HCT116 (cell line): ENCODE data around the gene PDE4B. TPM values are rescaled to one million over a fixed set of nuclear protein-coding genes. Genes with fewer than 3 reads are reported as not detected.

Experiments used
- ATAC-seq: fragments of 200-7000 bp; cut with Tn5 transposase; 2 replicates; pipeline ENCODE4 v1.9.1; 2020; ENCODE audit warnings: mild to moderate bottlenecking, moderate library complexity
- BruUV-seq: library from RNA; stranded (reverse); fragments of 400-500 nt; replicated peaks from 2 replicates; lab custom pipeline; 2021; lab: Mats Ljungman, UMichigan
- CTCF ChIA-PET: fragments of 300-600 bp; sonication (Branson Sonifier 250); formaldehyde crosslinking; loops from one replicate; lab custom pipeline; 2021; ENCODE audit warnings: antibody characterized with exemption; lab: Charles Lee
- POLR2A ChIA-PET: fragments of 300-600, 350-600 bp; sonication (Branson Sonifier 250); formaldehyde crosslinking; loops from one replicate; lab custom pipeline; 2021; ENCODE audit warnings: antibody characterized with exemption; lab: Charles Lee
- RAD21 ChIA-PET, 2 experiments: fragments of 300-600 bp; sonication (Branson Sonifier 250); formaldehyde crosslinking; loops; one replicate each; lab custom pipeline; 2023; ENCODE audit warnings: low total read pairs in 2 of 2; ENCODE audit not compliant: uncharacterized antibody in 2 of 2, unreplicated experiment in 2 of 2, low non-redundant PET in 1 of 2; lab: Charles Lee
- DNase-seq: peaks from one replicate; pipeline ENCODE4 v3.0.0-alpha.2; 2010; ENCODE audit warnings: low read depth, low spot score
- H2AFZ ChIP-seq: fragments of 200-600 bp; shearing (Covaris generic), sonication (generic); 2 replicates; pipeline ENCODE4 v1.6.1; 2017; ENCODE audit warnings: low read depth, mixed run types, mixed read lengths, antibody characterized with exemption, low read length; ENCODE audit not compliant: poor library complexity, severe bottlenecking
- H3K27ac ChIP-seq: 2 replicates; pipeline ENCODE4 v1.5.1; 2012; ENCODE audit warnings: low read depth, low read length
- H3K27me3 ChIP-seq: fragments of 200-600 bp; sonication (generic); 2 replicates; pipeline ENCODE4 v1.6.1; 2016; ENCODE audit warnings: mixed run types, low read length, mixed read lengths; ENCODE audit not compliant: insufficient read depth
- H3K36me3 ChIP-seq, 2 experiments: fragments of 200-500 bp in 1 of 2; fragments of 200-600 bp in 1 of 2; sonication (Bioruptor generic) in 1 of 2; sonication (generic) in 1 of 2; 2 replicates each; pipeline versions ENCODE4 v1.5.1 to v1.6.1; 2014 to 2016; ENCODE audit warnings: low read length in 2 of 2, inconsistent platforms in 1 of 2, mixed read lengths in 1 of 2, mixed run types in 1 of 2; ENCODE audit not compliant: insufficient read depth in 2 of 2, control insufficient read depth in 1 of 2
- H3K4me1 ChIP-seq, 2 experiments: fragments of 200-600 bp in 1 of 2; sonication (generic) in 1 of 2; 2 replicates each; pipeline versions ENCODE4 v1.5.1 to v1.6.1; 2012 to 2017; ENCODE audit warnings: low read length in 2 of 2, inconsistent platforms in 1 of 2, mild to moderate bottlenecking in 1 of 2, mixed read lengths in 1 of 2, mixed run types in 1 of 2, moderate library complexity in 1 of 2; ENCODE audit not compliant: insufficient read depth in 2 of 2, control insufficient read depth in 1 of 2
- H3K4me2 ChIP-seq: fragments of 200-600 bp; sonication (generic); 2 replicates; pipeline ENCODE4 v1.6.1; 2017; ENCODE audit warnings: mixed run types, low read length, mixed read lengths
- H3K4me3 ChIP-seq, 2 experiments: fragments of 200-600 bp in 1 of 2; sonication (generic) in 1 of 2; replicated peaks in 1 of 2; 2 replicates each; pipeline ENCODE4 v1.5.1; 2011 to 2016; ENCODE audit warnings: low read length in 2 of 2, control low read depth in 1 of 2, low read depth in 1 of 2, mild to moderate bottlenecking in 1 of 2, mixed read lengths in 1 of 2, mixed run types in 1 of 2
- H3K79me2 ChIP-seq: fragments of 200-600 bp; sonication (generic); 2 replicates; pipeline ENCODE4 v1.6.1; 2017; ENCODE audit warnings: mild to moderate bottlenecking, mixed run types, low read length, moderate library complexity, mixed read lengths; ENCODE audit not compliant: insufficient read depth
- H3K9ac ChIP-seq: fragments of 200-600 bp; sonication (generic); 2 replicates; pipeline ENCODE4 v1.6.1; 2016; ENCODE audit warnings: low read length, mixed read lengths
- H3K9me2 ChIP-seq: fragments of 200-600 bp; sonication (generic), shearing (Covaris generic); 2 replicates; pipeline ENCODE4 v1.6.1; 2017; ENCODE audit warnings: mixed run types, mild to moderate bottlenecking, moderate library complexity; ENCODE audit not compliant: insufficient read depth
- H3K9me3 ChIP-seq, 2 experiments: fragments of 200-500 bp in 1 of 2; fragments of 200-600 bp in 1 of 2; sonication (Bioruptor generic) in 1 of 2; sonication (generic) in 1 of 2; 2 replicates each; pipeline ENCODE4 v1.6.1; 2014 to 2017; ENCODE audit warnings: low read length in 2 of 2, mixed read lengths in 2 of 2, inconsistent platforms in 1 of 2, low read depth in 1 of 2, mild to moderate bottlenecking in 1 of 2, mixed run types in 1 of 2, moderate library complexity in 1 of 2; ENCODE audit not compliant: control insufficient read depth in 1 of 2, insufficient read depth in 1 of 2
- H4K20me1 ChIP-seq: fragments of 200-600 bp; sonication (generic), shearing (Covaris generic); 2 replicates; pipeline ENCODE4 v1.6.1; 2017; ENCODE audit warnings: mixed run types, mild to moderate bottlenecking, moderate library complexity; ENCODE audit not compliant: insufficient read depth
- CEBPB ChIP-seq: IDR thresholded peaks from 2 replicates; pipeline ENCODE4 v1.6.1; 2012; ENCODE audit warnings: low read depth
- ELF1 ChIP-seq: IDR thresholded peaks from 2 replicates; pipeline ENCODE4 v1.6.1; 2012; ENCODE audit warnings: low read depth, borderline replicate concordance
- EZH2phosphoT487 ChIP-seq: fragments of 200-600 bp; IDR thresholded peaks from 2 replicates; pipeline ENCODE4 v1.6.1; 2018; ENCODE audit warnings: antibody characterized with exemption, borderline replicate concordance
- POLR2AphosphoS5 ChIP-seq: IDR thresholded peaks from 2 replicates; pipeline ENCODE4 v1.6.1; 2011; ENCODE audit warnings: mild to moderate bottlenecking, low read depth, low read length, moderate library complexity
- RAD21 ChIP-seq: IDR thresholded peaks from 2 replicates; pipeline ENCODE4 v1.6.1; 2012; ENCODE audit warnings: low read depth, mild to moderate bottlenecking
- SIN3A ChIP-seq: IDR thresholded peaks from 2 replicates; pipeline ENCODE4 v1.6.1; 2012; ENCODE audit warnings: low read depth
- SP1 ChIP-seq: IDR thresholded peaks from 2 replicates; pipeline ENCODE4 v1.6.1; 2012; ENCODE audit warnings: low read depth
- SRF ChIP-seq: IDR thresholded peaks from 2 replicates; pipeline ENCODE4 v1.6.1; 2012; ENCODE audit warnings: low read depth
- TCF7L2 ChIP-seq: IDR thresholded peaks from 2 replicates; pipeline ENCODE4 v1.7.0; 2011; ENCODE audit warnings: borderline replicate concordance, inconsistent platforms; ENCODE audit not compliant: insufficient read depth, insufficient read length; ENCODE audit errors: extremely low read depth
- YY1 ChIP-seq: IDR thresholded peaks from 2 replicates; pipeline ENCODE4 v1.6.1; 2011; ENCODE audit warnings: low read length, low read depth, moderate library complexity, mild to moderate bottlenecking; ENCODE audit not compliant: insufficient replicate concordance; ENCODE audit errors: extremely low read depth
- ZFX ChIP-seq: fragments of 450-650 bp; IDR thresholded peaks from 2 replicates; pipeline ENCODE4 v1.6.1; 2017
- ZNF274 ChIP-seq: fragments of 200-500 bp; sonication (Bioruptor generic); IDR thresholded peaks from 2 replicates; pipeline ENCODE4 v1.6.1; 2014; ENCODE audit warnings: mild to moderate bottlenecking, low read depth, low read length, inconsistent platforms
- intact Hi-C: fragments of 100-400 bp; cut with micrococcal nuclease; formaldehyde crosslinking; loops from 2 replicates; pipeline ENCODE4 v1.10.0; 2022
- total RNA-seq: library from RNA; stranded (reverse); gene quantifications from one replicate; pipeline ENCODE4 v1.2.1, GENCODE V29; 2021; ENCODE audit not compliant: unreplicated experiment
- TF ChIP-seq, protein P1 (sequence below), 3 experiments: fragments of 200-600 bp in 1 of 3; sonication (generic) in 1 of 3; IDR thresholded peaks in 2 of 3; conservative IDR thresholded peaks in 1 of 3; 2 replicates each; pipeline ENCODE4 v1.5.1; 2012 to 2017; ENCODE audit warnings: low read depth in 2 of 3, low read length in 2 of 3, antibody characterized with exemption in 1 of 3, borderline replicate concordance in 1 of 3, control low read depth in 1 of 3, mild to moderate bottlenecking in 1 of 3, mixed read lengths in 1 of 3, mixed run types in 1 of 3, moderate library complexity in 1 of 3; ENCODE audit not compliant: insufficient read depth in 1 of 3

The PDE4B gene
- total RNA-seq, 1 experiment from 2014 or later = 76.9 TPM

- no peaks in the 10 kb centered on the region for H4K20me1 ChIP-seq
- H3K27me3 ChIP-seq = no peaks in the 10 kb centered on the region
- ChIA-PET CTCF (interaction anchor here (1.2 to 2.3 kb wide), 3 partner anchors 9 to 87 kb away, joined by 3 to 5 read pairs (median 4); no protein-coding TSS in a partner anchor), POLR2A (no interaction called here), RAD21 (no interaction called here)
- no peak overlapping the region for H3K9ac ChIP-seq
- H3K4me2 ChIP-seq = no peak overlapping the region
- no TSS peak for BruUV-seq
- peak overlapping the region; percentile 96 for H3K27ac ChIP-seq
- intact Hi-C loops = no loop called here
- H3K79me2 ChIP-seq = peaks cover 100% of the 10 kb centered on the region
- H3K9me3 ChIP-seq = no peaks in the 10 kb centered on the region
- peaks cover 46 to 79% of the 10 kb centered on the region in 2 experiments for H3K36me3 ChIP-seq
- no peak for DNase-seq
- peaks cover 50 to 55% of the 10 kb centered on the region in 2 experiments for H3K4me1 ChIP-seq
- ATAC-seq = no peak
- no peak for TF ChIP-seq SIN3A
- TF ChIP-seq YY1 = no peak
- no peak for TF ChIP-seq SRF
- no peak for TF ChIP-seq ZFX
- TF ChIP-seq POLR2AphosphoS5 = no peak
- no peak for TF ChIP-seq RAD21
- TF ChIP-seq, protein P1, sequence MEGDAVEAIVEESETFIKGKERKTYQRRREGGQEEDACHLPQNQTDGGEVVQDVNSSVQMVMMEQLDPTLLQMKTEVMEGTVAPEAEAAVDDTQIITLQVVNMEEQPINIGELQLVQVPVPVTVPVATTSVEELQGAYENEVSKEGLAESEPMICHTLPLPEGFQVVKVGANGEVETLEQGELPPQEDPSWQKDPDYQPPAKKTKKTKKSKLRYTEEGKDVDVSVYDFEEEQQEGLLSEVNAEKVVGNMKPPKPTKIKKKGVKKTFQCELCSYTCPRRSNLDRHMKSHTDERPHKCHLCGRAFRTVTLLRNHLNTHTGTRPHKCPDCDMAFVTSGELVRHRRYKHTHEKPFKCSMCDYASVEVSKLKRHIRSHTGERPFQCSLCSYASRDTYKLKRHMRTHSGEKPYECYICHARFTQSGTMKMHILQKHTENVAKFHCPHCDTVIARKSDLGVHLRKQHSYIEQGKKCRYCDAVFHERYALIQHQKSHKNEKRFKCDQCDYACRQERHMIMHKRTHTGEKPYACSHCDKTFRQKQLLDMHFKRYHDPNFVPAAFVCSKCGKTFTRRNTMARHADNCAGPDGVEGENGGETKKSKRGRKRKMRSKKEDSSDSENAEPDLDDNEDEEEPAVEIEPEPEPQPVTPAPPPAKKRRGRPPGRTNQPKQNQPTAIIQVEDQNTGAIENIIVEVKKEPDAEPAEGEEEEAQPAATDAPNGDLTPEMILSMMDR (IDR thresholded peaks at IDR 0.05 in 2 of 3, conservative IDR thresholded peaks at IDR 0.05 in 1 of 3; ENCODE audit: borderline replicate concordance in 1 of 3, insufficient read depth in 1 of 3, low read depth in 2 of 3, low read length in 2 of 3) = no peak
- no peak for TF ChIP-seq ZNF274
- no peak for TF ChIP-seq EZH2phosphoT487
- no peak for TF ChIP-seq ELF1
- no peak for TF ChIP-seq CEBPB
- TF ChIP-seq SP1 = no peak
- TF ChIP-seq TCF7L2 = no peak
- no peak overlapping the region for H2AFZ ChIP-seq
- no peak overlapping the region for H3K4me3 ChIP-seq
- H3K9me2 ChIP-seq = no peaks in the 10 kb centered on the region
Measured at GRCh38 chr1:66359815-66360214, 567.1 kb downstream of the PDE4B start.
